HT-29 (cell line): Measurements from ENCODE around the gene ASB4. TPM values are rescaled to one million over a fixed set of nuclear protein-coding genes. Genes with fewer than 3 reads are reported as not detected.

Source experiments
- DNase-seq: peaks from one replicate; pipeline ENCODE4 v3.0.0-alpha.2; 2015; ENCODE audit warnings: low spot score
- total RNA-seq: library from RNA; depleted of rRNA; stranded (reverse); fragments of >200 nt; shearing (Covaris generic); gene quantifications from 2 replicates; pipeline ENCODE4 v1.2.3, GENCODE V29; 2014

The ASB4 gene
- total RNA-seq, 1 experiment from 2014 or later = 0.10 TPM

GRCh38 chr7:95526128-95526738 lies 40.5 kb downstream of the ASB4 start:
- DNase-seq = no peak

DNA sequence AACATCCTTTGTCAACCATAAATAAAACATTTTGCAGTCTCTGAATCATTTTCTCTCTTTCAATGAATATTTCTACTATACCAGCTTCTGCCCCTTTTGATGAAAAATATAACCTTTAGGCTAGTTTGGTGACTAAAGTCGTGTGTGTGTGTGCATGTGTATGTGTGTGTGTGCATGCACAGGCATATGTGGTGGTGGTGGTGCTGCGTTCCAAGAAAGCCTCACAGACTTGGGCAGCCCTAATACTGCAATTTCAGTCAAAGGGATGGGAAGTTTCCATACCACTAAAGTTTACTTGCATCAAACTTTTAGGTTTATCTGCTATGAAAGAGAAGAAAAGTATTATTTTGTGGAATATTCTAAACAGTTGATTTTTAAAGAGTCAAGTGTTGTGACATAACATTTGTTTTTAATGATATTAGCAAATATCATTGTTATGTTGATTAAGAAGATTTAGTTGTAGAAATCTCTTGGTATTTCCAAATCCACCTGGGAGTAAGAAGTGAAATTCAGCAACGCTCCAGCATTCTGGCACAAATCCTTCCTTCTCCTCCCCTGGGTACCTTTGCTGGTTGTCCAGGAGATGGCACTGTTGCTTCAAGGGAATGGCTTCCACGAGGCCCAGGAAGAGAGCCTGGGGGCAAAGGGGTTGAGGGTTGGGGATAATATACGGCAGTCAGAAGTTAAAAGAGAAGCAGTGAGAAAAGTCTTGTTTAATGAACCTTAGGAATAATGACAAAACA lies 41.5 kb downstream of the ASB4 start:
- DNase-seq = peak; percentile 84

- DNase-seq = no peak
Observed at GRCh38 chr7:95527776-95528250, 42.1 kb downstream of the ASB4 start.

GRCh38 chr7:95529701-95530100 lies 44.0 kb downstream of the ASB4 start:
- DNase-seq = no peak

- DNase-seq = no peak
Observed at GRCh38 chr7:95530881-95531280, 45.1 kb downstream of the ASB4 start.

- DNase-seq = no peak
Observed at GRCh38 chr7:95531605-95532219, 46.0 kb downstream of the ASB4 start.

GRCh38 chr7:95534796-95535195 lies 49.1 kb downstream of the ASB4 start:
- no peak for DNase-seq

GRCh38 chr7:95535662-95536061 lies 49.9 kb downstream of the ASB4 start:
- DNase-seq = no peak

- DNase-seq = no peak
Observed at GRCh38 chr7:95536656-95537311, 51.0 kb downstream of the ASB4 start.

GRCh38 chr7:95537468-95537867 lies 51.7 kb downstream of the ASB4 start:
- DNase-seq = no peak

DNA sequence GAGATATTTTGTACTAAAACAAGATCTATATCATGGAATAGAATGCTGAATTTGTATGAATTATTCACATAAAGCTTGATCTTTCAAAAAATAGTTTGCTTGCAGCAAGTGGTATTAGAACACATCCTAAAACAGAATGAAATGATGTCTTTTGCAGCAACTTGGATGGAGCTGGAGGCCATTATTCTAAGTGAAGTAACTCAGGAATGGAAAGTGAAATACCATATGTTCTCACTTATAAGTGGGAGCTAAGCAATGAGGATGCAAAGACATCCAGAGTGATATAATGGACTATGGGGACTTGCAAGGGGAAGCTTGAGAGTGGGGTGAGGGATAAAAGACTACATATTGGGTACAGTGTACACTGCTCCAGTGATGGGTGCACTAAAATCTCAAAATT lies 53.7 kb downstream of the ASB4 start:
- DNase-seq = no peak

GRCh38 chr7:95540366-95540765 lies 54.6 kb downstream of the ASB4 start:
- no peak for DNase-seq

DNA sequence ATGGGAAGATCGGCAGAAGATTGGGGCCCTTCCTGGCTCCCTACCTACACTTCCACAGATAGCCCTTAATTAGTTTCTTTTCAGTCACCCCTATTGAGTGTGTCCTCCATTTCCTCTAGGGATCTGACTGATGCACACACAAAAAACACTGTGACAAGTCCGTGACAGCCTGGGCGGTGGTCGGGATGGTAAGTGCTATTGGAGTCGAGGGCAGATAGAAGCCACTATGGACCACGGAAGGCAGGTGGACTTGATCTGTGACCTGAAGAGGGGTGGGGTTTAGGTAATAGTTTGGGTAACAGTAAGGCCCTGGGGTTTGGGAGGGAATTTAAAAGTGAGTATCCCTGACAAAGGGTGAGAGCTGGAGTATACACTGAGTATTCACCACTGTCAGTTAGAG lies 57.6 kb downstream of the ASB4 start:
- DNase-seq = no peak

- DNase-seq = no peak
Observed at GRCh38 chr7:95544171-95544570, 58.4 kb downstream of the ASB4 start.

- peak; percentile 75 for DNase-seq
Observed at GRCh38 chr7:95545007-95545615, 59.4 kb downstream of the ASB4 start.

- DNase-seq = no peak
Observed at GRCh38 chr7:95545673-95546072, 59.9 kb downstream of the ASB4 start.

- DNase-seq = no peak
Observed at GRCh38 chr7:95546647-95547046, 60.9 kb downstream of the ASB4 start.

- no peak for DNase-seq
Observed at GRCh38 chr7:95547361-95548348, 61.9 kb downstream of the ASB4 start.

DNA sequence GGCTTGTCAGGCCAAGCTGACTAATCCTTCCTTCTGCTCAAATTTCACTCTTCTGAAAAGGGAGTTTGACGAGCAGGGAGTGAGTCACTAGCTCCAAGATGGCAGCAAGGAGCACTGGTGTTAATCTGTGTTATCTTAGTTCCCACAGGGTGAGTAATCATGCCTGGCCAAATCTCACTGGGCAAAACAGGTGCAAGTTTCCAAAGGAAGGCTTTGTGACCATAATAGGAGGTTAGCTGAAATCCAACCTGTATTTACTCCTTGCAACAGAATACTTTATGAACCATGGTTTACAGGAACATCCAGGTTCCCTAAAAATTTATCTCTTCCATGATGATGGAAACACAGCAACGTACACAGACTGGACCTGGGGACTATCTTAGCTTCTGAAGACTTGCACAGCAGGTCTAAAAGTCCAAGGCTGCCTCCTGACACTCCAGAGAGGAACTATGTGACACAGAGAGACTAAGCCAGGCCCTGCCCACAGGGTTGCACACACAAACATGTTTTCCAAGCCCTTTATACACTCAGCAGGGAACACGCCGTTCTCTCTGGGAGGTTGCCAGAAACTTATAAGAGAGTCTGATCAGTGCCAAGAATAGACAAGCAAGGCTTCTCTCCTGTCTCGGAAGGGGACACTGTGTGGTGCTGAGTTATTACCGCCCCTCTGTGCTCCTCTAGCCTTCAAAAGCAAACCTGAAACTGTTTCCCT lies 64.2 kb downstream of the ASB4 start:
- DNase-seq = peak; percentile 22

GRCh38 chr7:95550546-95550945 lies 64.8 kb downstream of the ASB4 start:
- no peak for DNase-seq
